Uterus (tissue), 4 donors: ENCODE data around the gene PTPRN2. TPM values are rescaled to one million over a fixed set of nuclear protein-coding genes. Genes with fewer than 3 reads are reported as not detected.

ENCODE experiments used
- DNase-seq, 2 donors: peaks; one replicate each; pipeline ENCODE4 v3.0.0-alpha.2; 2019 to 2020
- H3K27ac ChIP-seq, 2 donors: fragments of 200-600 bp; sonication (generic); 1 replicate in 1 of 2; 2 replicates in 1 of 2; pipeline ENCODE4 v1.5.1; 2016 to 2018
- H3K27me3 ChIP-seq, 2 donors: fragments of 200-600 bp; sonication (generic); one replicate each; pipeline ENCODE4 v1.5.1; 2018 to 2019; ENCODE audit warnings: control low read depth in 1 of 2
- H3K36me3 ChIP-seq, 2 donors: fragments of 200-600 bp; sonication (generic); one replicate each; pipeline ENCODE4 v1.5.1; 2019; ENCODE audit warnings: control low read depth in 1 of 2
- H3K4me1 ChIP-seq, 2 donors: fragments of 200-600 bp; sonication (generic); one replicate each; pipeline ENCODE4 v1.5.1; 2018 to 2019; ENCODE audit warnings: control low read depth in 1 of 2
- H3K4me3 ChIP-seq, 2 donors: fragments of 200-600 bp; sonication (generic); 1 replicate in 1 of 2; 2 replicates in 1 of 2; pipeline ENCODE4 v1.5.1; 2018 to 2019; ENCODE audit warnings: mild to moderate bottlenecking in 1 of 2
- H3K9me3 ChIP-seq, 2 donors: fragments of 200-600 bp; sonication (generic); one replicate each; pipeline ENCODE4 v1.5.1; 2019; ENCODE audit warnings: control low read depth in 1 of 2
- POLR2A ChIP-seq, 2 donors: fragments of 450-650 bp; IDR thresholded peaks; one replicate each; pipeline ENCODE4 v1.6.1; 2016; ENCODE audit warnings: antibody characterized with exemption in 2 of 2, mild to moderate bottlenecking in 1 of 2, moderate library complexity in 1 of 2
- intact Hi-C: fragments of 100-400 bp; cut with DNase I; formaldehyde crosslinking; loops from one replicate; pipeline ENCODE4 v1.15.1; 2023; ENCODE audit warnings: low total_unique reads
- total RNA-seq, 4 donors: library from RNA; depleted of rRNA in 3 of 4; stranded (reverse); fragments of >200 nt in 3 of 4; gene quantifications; one replicate each; pipeline versions ENCODE4 v1.1.0 to v1.2.4, GENCODE V29; 2014 to 2023
- TF ChIP-seq, protein P1 (sequence below), 4 experiments: fragments of 200-600 bp in 2 of 4; fragments of 450-650 bp in 2 of 4; sonication (generic) in 2 of 4; IDR thresholded peaks; one replicate each; pipeline ENCODE4 v1.5.1; 2016 to 2019; ENCODE audit warnings: antibody characterized with exemption in 4 of 4, mild to moderate bottlenecking in 2 of 4, moderate library complexity in 1 of 4
- donor health status: DM: yes; HTN: yes; CAD: no.

PTPRN2 gene
- total RNA-seq, 4 donors from 2014 or later: 1.2 to 5.2 (median 2.3) TPM

DNA sequence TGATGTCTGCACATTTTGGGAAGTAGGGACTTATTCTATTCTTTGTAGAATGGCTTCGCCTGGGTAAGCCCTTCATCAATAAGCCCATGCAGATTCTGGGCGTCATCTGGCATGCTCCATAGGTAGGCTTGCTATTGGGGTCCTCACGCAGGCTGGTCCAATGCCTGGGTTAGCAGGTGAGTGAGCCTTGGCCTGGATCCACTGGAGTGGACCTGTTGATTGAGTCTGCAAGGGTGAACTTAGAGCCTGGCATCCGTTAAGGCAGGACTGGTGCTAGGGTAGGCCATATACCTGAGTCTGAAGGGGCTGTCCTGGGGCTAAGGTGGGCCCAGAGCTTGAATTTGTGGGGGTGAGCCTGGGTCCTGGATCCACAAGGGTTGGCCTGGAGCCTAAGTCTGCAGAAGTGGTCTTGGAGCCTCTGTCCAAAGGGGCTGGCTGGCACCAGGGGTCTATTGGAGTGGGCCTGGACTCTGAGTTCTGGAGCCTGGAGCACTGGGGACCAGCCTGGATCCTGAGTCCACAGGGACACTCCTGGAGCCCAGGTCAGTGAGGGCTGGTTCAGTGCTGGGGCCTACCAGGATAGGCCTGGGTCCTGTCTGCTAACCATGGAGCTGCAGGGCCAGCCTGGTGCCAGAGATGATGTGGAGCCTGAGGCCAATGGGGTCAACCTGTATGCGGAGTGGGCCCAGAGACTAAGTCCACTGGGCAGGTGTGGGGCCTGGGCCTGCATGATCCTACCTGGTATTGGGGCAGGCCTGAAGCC is 297.7 kb downstream of the PTPRN2 start:
- Histone ChIP-seq H3K36me3 (no peaks in the 10 kb centered on the region), H3K4me1 (no peaks in the 10 kb centered on the region), H3K4me3 (no peak overlapping the region), H3K9me3 (peaks cover 0 to 10% of the 10 kb centered on the region in 2 donors), H3K27me3 (no peaks in the 10 kb centered on the region), H3K27ac (no peak overlapping the region)
- intact Hi-C loops: no loop called here
- DNase-seq: no peak
- TF ChIP-seq, protein P1, sequence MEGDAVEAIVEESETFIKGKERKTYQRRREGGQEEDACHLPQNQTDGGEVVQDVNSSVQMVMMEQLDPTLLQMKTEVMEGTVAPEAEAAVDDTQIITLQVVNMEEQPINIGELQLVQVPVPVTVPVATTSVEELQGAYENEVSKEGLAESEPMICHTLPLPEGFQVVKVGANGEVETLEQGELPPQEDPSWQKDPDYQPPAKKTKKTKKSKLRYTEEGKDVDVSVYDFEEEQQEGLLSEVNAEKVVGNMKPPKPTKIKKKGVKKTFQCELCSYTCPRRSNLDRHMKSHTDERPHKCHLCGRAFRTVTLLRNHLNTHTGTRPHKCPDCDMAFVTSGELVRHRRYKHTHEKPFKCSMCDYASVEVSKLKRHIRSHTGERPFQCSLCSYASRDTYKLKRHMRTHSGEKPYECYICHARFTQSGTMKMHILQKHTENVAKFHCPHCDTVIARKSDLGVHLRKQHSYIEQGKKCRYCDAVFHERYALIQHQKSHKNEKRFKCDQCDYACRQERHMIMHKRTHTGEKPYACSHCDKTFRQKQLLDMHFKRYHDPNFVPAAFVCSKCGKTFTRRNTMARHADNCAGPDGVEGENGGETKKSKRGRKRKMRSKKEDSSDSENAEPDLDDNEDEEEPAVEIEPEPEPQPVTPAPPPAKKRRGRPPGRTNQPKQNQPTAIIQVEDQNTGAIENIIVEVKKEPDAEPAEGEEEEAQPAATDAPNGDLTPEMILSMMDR (IDR thresholded peaks at IDR 0.05): no peak
- no peak for TF ChIP-seq POLR2A (IDR thresholded peaks at IDR 0.05)

DNA sequence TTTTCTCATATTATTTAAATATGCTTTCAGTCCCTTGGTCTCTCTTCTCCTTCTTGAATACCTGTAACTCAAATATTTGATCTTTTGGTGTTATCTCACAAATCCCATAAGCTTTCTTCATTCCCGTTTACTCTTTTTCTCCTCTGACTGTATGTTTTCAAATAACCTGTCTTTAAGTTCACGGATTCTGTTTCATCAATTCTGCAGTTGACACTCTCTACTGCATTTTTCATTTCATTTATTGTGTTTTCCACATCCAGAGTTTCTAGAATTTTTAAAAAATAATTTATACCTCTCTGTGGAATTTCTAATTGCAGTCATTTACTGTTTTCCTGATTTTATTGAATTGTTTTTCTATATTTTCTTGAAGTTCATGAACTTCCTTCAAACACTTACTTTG is 298.4 kb downstream of the PTPRN2 start:
- no peak for DNase-seq
- H3K9me3 ChIP-seq: peaks cover 0 to 10% of the 10 kb centered on the region in 2 donors
- H3K27me3 ChIP-seq: no peaks in the 10 kb centered on the region
- no peaks in the 10 kb centered on the region for H3K4me1 ChIP-seq
- intact Hi-C loops: no loop called here
- no peak for TF ChIP-seq POLR2A (IDR thresholded peaks at IDR 0.05)
- TF ChIP-seq, protein P1 (IDR thresholded peaks at IDR 0.05): no peak
- no peak overlapping the region for H3K4me3 ChIP-seq
- no peak overlapping the region for H3K27ac ChIP-seq
- H3K36me3 ChIP-seq: no peaks in the 10 kb centered on the region

DNA sequence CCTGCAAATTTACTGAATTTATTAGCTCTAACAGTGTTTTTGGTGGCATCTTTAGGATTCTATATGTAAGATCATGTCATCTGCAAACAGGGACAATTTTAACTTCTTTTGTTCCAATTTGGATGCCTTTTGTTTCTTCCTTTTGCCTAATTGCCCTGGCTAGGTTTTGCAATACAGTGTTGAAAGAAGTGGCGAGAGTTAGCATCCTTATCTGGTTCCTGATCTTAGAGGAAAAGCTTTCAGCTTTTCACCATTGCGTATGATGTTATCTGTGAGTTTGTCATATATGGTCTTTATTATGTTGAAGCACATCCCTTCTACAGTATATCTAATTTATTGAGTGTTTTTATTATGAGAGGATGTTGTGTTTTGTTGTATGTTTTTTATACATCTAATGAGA is 301.4 kb downstream of the PTPRN2 start:
- H3K9me3 ChIP-seq: peaks cover 0 to 10% of the 10 kb centered on the region in 2 donors
- no peak overlapping the region for H3K27ac ChIP-seq
- H3K4me3 ChIP-seq: no peak overlapping the region
- no peaks in the 10 kb centered on the region for H3K4me1 ChIP-seq
- no peaks in the 10 kb centered on the region for H3K36me3 ChIP-seq
- no peak for TF ChIP-seq POLR2A (IDR thresholded peaks at IDR 0.05)
- TF ChIP-seq, protein P1 (IDR thresholded peaks at IDR 0.05): no peak
- intact Hi-C loops: no loop called here
- H3K27me3 ChIP-seq: no peaks in the 10 kb centered on the region
- no peak for DNase-seq

DNA sequence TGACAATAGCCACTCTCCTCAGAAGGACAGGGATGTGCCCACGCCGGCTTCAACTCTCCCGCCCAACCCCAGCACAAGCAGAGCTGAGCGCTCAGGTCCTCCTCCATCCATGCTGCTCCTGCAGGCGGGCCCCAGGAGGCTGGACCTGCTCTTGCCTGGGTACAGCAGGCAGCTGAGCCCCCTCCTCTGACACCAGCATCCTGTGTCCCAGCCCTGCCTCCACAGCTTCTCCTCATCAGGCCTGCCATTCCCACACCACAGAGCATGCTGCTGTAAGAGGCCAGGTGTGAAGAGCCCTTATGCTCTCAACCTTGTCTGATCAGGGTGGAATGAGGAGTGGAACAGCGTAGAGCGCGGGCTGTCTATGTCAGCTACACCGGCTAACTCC is 302.2 kb downstream of the PTPRN2 start:
- no peak for DNase-seq
- no peaks in the 10 kb centered on the region for H3K27me3 ChIP-seq
- H3K4me1 ChIP-seq: no peaks in the 10 kb centered on the region
- H3K4me3 ChIP-seq: no peak overlapping the region
- peaks cover 0 to 10% of the 10 kb centered on the region in 2 donors for H3K9me3 ChIP-seq
- intact Hi-C loops: no loop called here
- TF ChIP-seq, protein P1 (IDR thresholded peaks at IDR 0.05): no peak
- TF ChIP-seq POLR2A (IDR thresholded peaks at IDR 0.05): no peak
- no peaks in the 10 kb centered on the region for H3K36me3 ChIP-seq
- no peak overlapping the region for H3K27ac ChIP-seq

DNA sequence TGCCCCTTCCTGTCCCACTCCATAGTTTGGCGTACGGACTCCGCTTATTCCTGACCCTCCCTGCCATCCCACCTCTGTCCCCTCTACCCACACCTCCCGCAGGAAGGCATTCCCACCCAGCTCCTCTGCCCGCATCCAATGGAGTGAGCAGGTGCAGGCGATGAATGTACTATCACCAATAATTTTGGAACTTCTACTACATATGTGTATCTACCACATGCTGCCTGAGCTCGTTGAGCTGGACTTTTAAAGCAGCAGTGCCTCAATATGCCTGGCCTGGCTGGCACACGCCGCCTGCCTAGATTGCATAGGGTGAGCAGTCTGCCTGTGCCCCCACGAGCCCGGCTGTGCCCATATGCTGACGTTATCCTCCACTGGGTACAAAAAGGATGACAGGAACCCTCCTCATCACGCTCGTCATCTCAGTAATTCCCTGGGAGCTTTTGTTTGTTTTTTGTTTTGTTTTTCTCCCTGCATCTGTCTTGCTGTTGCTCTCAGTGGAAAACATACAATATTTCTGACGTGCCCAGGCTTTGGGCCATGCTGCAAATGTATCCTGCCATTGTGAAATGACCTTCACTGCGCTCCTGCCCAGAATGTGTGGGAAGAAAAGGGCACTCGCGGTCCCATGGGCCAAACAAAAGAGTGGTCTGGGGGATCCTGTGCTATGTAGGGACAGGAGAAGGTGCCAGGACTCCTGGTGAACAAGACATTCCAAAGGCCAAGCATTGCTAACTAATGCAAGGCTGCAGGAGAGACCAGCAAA is 302.8 kb downstream of the PTPRN2 start:
- H3K27me3 ChIP-seq: no peaks in the 10 kb centered on the region
- DNase-seq: no peak
- H3K36me3 ChIP-seq: no peaks in the 10 kb centered on the region
- no peak overlapping the region for H3K4me3 ChIP-seq
- intact Hi-C loops: no loop called here
- H3K4me1 ChIP-seq: no peaks in the 10 kb centered on the region
- no peak overlapping the region for H3K27ac ChIP-seq
- no peak for TF ChIP-seq POLR2A (IDR thresholded peaks at IDR 0.05)
- TF ChIP-seq, protein P1 (IDR thresholded peaks at IDR 0.05): no peak
- peaks cover 0 to 9% of the 10 kb centered on the region in 2 donors for H3K9me3 ChIP-seq
